ENCODE data around the gene NUCKS1. TPM values are rescaled to one million over a fixed set of nuclear protein-coding genes. Genes with fewer than 3 reads are reported as not detected.

NUCKS1 gene
- total RNA-seq, 1 experiment from 2014 or later = 401 TPM

DNA sequence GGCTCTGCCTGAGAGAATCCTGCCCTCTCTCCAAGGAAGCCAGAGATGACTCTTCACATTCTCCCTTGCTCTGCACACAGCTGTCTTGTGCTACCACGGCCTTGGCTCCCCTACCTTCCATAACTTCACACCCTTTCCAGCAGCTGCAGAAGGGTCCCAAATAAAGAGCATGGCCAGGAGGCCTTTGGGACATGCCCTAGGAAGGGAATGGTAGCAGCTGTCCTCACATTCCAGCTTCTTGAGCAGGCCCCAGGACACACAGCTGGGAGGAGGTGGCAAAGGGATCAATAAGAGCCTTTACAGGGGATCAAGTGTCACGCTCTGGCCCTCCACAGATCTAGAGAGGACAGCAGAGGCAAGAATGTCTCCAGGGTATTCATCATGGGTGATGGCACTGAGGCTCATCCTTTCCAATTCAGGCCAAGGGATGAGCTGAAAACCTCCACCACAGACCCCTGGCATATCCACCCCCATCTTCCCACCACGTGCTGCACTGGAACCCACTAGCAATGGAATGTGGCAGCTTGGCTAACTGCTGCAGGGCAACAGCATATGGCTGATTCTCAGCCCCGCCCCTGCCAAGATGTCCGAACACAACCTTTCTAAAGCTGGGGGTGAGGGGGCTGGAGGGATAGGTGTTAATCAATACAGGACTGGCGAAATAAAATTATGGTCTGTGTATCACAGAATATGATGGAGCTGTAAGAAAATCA, 43.1 kb upstream of the NUCKS1 start (continued):
- TF ChIP-seq, protein P1, sequence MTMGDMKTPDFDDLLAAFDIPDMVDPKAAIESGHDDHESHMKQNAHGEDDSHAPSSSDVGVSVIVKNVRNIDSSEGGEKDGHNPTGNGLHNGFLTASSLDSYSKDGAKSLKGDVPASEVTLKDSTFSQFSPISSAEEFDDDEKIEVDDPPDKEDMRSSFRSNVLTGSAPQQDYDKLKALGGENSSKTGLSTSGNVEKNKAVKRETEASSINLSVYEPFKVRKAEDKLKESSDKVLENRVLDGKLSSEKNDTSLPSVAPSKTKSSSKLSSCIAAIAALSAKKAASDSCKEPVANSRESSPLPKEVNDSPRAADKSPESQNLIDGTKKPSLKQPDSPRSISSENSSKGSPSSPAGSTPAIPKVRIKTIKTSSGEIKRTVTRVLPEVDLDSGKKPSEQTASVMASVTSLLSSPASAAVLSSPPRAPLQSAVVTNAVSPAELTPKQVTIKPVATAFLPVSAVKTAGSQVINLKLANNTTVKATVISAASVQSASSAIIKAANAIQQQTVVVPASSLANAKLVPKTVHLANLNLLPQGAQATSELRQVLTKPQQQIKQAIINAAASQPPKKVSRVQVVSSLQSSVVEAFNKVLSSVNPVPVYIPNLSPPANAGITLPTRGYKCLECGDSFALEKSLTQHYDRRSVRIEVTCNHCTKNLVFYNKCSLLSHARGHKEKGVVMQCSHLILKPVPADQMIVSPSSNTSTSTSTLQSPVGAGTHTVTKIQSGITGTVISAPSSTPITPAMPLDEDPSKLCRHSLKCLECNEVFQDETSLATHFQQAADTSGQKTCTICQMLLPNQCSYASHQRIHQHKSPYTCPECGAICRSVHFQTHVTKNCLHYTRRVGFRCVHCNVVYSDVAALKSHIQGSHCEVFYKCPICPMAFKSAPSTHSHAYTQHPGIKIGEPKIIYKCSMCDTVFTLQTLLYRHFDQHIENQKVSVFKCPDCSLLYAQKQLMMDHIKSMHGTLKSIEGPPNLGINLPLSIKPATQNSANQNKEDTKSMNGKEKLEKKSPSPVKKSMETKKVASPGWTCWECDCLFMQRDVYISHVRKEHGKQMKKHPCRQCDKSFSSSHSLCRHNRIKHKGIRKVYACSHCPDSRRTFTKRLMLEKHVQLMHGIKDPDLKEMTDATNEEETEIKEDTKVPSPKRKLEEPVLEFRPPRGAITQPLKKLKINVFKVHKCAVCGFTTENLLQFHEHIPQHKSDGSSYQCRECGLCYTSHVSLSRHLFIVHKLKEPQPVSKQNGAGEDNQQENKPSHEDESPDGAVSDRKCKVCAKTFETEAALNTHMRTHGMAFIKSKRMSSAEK (CRISPR knock-in tag; IDR thresholded peaks at IDR 0.05; ENCODE audit: borderline replicate concordance) = no peak
- TF ChIP-seq TEAD4 (CRISPR knock-in tag; IDR thresholded peaks at IDR 0.05) (no peak), NR1H2 (CRISPR knock-in tag; IDR thresholded peaks at IDR 0.05) (no peak), FOXP1 (CRISPR knock-in tag; IDR thresholded peaks at IDR 0.05; ENCODE audit: borderline replicate concordance) (no peak)
- TF ChIP-seq, protein P2, sequence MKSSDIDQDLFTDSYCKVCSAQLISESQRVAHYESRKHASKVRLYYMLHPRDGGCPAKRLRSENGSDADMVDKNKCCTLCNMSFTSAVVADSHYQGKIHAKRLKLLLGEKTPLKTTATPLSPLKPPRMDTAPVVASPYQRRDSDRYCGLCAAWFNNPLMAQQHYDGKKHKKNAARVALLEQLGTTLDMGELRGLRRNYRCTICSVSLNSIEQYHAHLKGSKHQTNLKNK (CRISPR knock-in tag; IDR thresholded peaks at IDR 0.05) = no peak

DNA sequence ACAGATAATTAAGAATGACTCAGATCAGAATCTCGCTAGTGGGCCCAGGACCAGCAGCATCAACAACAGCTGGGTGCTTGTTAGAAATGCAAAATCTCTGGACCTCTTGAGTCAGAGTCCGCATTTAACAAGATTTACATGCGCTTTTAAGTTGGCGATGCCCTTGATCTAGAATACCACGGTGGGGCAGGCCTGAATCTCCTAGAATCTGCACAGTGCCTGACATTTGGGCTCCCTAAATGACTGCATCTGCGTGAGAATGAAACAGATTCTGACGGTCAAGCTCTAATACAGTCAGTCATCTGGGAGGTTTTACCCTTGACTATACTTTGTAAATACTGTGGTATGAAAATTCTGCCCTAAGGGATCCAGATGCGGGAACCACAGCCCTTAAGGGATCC, 42.5 kb upstream of the NUCKS1 start:
- 0 out of 2 replicates have a peak, but pooled peaks cover 6% of the 10 kb centered on the region for H3K4me1 Mint-ChIP-seq
- ATAC-seq (no peak), DNase-seq (ENCODE audit: low spot score) (no peak)
- ChIA-PET CTCF (interaction anchor here (0.6 to 3.5 kb wide), 23 partner anchors 10 to 204 kb away, joined by 3 to 124 read pairs (median 5); partner anchors contain the start of gene PM20D1), POLR2A (interaction anchor here (0.6 kb wide), 1 partner anchor 11 kb away, joined by 3 read pairs; no protein-coding TSS in a partner anchor)
- no peaks in the 10 kb centered on the region for H3K27me3 Mint-ChIP-seq (ENCODE audit: low read depth)
- H3K4me3 Mint-ChIP-seq = no peak overlapping the region
- no peak overlapping the region for H3K27ac Mint-ChIP-seq
- no peaks in the 10 kb centered on the region for H3K9me3 Mint-ChIP-seq
- peaks cover 34% of the 10 kb centered on the region for H3K36me3 Mint-ChIP-seq
- no peak for TF ChIP-seq JUN (CRISPR knock-in tag; IDR thresholded peaks at IDR 0.05)
- no peak for TF ChIP-seq FOXP1 (CRISPR knock-in tag; IDR thresholded peaks at IDR 0.05; ENCODE audit: borderline replicate concordance)
- TF ChIP-seq, protein P3, sequence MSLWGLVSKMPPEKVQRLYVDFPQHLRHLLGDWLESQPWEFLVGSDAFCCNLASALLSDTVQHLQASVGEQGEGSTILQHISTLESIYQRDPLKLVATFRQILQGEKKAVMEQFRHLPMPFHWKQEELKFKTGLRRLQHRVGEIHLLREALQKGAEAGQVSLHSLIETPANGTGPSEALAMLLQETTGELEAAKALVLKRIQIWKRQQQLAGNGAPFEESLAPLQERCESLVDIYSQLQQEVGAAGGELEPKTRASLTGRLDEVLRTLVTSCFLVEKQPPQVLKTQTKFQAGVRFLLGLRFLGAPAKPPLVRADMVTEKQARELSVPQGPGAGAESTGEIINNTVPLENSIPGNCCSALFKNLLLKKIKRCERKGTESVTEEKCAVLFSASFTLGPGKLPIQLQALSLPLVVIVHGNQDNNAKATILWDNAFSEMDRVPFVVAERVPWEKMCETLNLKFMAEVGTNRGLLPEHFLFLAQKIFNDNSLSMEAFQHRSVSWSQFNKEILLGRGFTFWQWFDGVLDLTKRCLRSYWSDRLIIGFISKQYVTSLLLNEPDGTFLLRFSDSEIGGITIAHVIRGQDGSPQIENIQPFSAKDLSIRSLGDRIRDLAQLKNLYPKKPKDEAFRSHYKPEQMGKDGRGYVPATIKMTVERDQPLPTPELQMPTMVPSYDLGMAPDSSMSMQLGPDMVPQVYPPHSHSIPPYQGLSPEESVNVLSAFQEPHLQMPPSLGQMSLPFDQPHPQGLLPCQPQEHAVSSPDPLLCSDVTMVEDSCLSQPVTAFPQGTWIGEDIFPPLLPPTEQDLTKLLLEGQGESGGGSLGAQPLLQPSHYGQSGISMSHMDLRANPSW (CRISPR knock-in tag; conservative IDR thresholded peaks at IDR 0.05; ENCODE audit: low read depth) = no peak
- TF ChIP-seq, protein P4, sequence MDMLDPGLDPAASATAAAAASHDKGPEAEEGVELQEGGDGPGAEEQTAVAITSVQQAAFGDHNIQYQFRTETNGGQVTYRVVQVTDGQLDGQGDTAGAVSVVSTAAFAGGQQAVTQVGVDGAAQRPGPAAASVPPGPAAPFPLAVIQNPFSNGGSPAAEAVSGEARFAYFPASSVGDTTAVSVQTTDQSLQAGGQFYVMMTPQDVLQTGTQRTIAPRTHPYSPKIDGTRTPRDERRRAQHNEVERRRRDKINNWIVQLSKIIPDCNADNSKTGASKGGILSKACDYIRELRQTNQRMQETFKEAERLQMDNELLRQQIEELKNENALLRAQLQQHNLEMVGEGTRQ (CRISPR knock-in tag; IDR thresholded peaks at IDR 0.05) = no peak
- TF ChIP-seq, protein P2 (CRISPR knock-in tag; IDR thresholded peaks at IDR 0.05) = no peak
- TF ChIP-seq NR2C2 (CRISPR knock-in tag; IDR thresholded peaks at IDR 0.05) = no peak
- TF ChIP-seq, protein P5, sequence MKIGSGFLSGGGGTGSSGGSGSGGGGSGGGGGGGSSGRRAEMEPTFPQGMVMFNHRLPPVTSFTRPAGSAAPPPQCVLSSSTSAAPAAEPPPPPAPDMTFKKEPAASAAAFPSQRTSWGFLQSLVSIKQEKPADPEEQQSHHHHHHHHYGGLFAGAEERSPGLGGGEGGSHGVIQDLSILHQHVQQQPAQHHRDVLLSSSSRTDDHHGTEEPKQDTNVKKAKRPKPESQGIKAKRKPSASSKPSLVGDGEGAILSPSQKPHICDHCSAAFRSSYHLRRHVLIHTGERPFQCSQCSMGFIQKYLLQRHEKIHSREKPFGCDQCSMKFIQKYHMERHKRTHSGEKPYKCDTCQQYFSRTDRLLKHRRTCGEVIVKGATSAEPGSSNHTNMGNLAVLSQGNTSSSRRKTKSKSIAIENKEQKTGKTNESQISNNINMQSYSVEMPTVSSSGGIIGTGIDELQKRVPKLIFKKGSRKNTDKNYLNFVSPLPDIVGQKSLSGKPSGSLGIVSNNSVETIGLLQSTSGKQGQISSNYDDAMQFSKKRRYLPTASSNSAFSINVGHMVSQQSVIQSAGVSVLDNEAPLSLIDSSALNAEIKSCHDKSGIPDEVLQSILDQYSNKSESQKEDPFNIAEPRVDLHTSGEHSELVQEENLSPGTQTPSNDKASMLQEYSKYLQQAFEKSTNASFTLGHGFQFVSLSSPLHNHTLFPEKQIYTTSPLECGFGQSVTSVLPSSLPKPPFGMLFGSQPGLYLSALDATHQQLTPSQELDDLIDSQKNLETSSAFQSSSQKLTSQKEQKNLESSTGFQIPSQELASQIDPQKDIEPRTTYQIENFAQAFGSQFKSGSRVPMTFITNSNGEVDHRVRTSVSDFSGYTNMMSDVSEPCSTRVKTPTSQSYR (CRISPR knock-in tag; IDR thresholded peaks at IDR 0.05) = no peak
- no peak for TF ChIP-seq ZNF416 (CRISPR knock-in tag; IDR thresholded peaks at IDR 0.05)
- no peak for TF ChIP-seq ZNF423 (CRISPR knock-in tag; IDR thresholded peaks at IDR 0.05)
- TF ChIP-seq, protein P6, sequence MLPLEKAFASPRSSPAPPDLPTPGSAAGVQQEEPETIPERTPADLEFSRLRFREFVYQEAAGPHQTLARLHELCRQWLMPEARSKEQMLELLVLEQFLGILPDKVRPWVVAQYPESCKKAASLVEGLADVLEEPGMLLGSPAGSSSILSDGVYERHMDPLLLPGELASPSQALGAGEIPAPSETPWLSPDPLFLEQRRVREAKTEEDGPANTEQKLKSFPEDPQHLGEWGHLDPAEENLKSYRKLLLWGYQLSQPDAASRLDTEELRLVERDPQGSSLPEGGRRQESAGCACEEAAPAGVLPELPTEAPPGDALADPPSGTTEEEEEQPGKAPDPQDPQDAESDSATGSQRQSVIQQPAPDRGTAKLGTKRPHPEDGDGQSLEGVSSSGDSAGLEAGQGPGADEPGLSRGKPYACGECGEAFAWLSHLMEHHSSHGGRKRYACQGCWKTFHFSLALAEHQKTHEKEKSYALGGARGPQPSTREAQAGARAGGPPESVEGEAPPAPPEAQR (CRISPR knock-in tag; IDR thresholded peaks at IDR 0.05) = no peak
- TF ChIP-seq ZNF396 (CRISPR knock-in tag; IDR thresholded peaks at IDR 0.05; ENCODE audit: borderline replicate concordance) = no peak
- TF ChIP-seq, protein P7, sequence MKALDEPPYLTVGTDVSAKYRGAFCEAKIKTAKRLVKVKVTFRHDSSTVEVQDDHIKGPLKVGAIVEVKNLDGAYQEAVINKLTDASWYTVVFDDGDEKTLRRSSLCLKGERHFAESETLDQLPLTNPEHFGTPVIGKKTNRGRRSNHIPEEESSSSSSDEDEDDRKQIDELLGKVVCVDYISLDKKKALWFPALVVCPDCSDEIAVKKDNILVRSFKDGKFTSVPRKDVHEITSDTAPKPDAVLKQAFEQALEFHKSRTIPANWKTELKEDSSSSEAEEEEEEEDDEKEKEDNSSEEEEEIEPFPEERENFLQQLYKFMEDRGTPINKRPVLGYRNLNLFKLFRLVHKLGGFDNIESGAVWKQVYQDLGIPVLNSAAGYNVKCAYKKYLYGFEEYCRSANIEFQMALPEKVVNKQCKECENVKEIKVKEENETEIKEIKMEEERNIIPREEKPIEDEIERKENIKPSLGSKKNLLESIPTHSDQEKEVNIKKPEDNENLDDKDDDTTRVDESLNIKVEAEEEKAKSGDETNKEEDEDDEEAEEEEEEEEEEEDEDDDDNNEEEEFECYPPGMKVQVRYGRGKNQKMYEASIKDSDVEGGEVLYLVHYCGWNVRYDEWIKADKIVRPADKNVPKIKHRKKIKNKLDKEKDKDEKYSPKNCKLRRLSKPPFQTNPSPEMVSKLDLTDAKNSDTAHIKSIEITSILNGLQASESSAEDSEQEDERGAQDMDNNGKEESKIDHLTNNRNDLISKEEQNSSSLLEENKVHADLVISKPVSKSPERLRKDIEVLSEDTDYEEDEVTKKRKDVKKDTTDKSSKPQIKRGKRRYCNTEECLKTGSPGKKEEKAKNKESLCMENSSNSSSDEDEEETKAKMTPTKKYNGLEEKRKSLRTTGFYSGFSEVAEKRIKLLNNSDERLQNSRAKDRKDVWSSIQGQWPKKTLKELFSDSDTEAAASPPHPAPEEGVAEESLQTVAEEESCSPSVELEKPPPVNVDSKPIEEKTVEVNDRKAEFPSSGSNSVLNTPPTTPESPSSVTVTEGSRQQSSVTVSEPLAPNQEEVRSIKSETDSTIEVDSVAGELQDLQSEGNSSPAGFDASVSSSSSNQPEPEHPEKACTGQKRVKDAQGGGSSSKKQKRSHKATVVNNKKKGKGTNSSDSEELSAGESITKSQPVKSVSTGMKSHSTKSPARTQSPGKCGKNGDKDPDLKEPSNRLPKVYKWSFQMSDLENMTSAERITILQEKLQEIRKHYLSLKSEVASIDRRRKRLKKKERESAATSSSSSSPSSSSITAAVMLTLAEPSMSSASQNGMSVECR (CRISPR knock-in tag; IDR thresholded peaks at IDR 0.05; ENCODE audit: borderline replicate concordance) = no peak
- no peak for TF ChIP-seq CBFB (CRISPR knock-in tag; IDR thresholded peaks at IDR 0.05; ENCODE audit: low read depth)
